Measurements from ENCODE around the gene WBP2.
"Not testable (repeated sequence)": the region's sequence is repeated elsewhere in the genome, so short reads cannot be mapped to it uniquely, and the experiment has no call there.

WBP2 gene

GRCh38 chr17:75865404-75866188 lies 10.5 kb upstream of the WBP2 start:
- DNase-seq = not testable (repeated sequence)

- not testable (repeated sequence) for DNase-seq
Observed at GRCh38 chr17:75864887-75865286, 9.8 kb upstream of the WBP2 start.

- no peak for DNase-seq
Observed at GRCh38 chr17:75864448-75864871, 9.3 kb upstream of the WBP2 start.

GRCh38 chr17:75861927-75862317 lies 6.8 kb upstream of the WBP2 start:
- DNase-seq = no peak

GRCh38 chr17:75859358-75859757 lies 4.2 kb upstream of the WBP2 start:
- DNase-seq = not testable (repeated sequence)

- DNase-seq = no peak
Observed at GRCh38 chr17:75856062-75856756, 1.1 kb upstream of the WBP2 start.

- DNase-seq = no peak
Observed at GRCh38 chr17:75854881-75855309, 240 bp downstream of the WBP2 start.

GRCh38 chr17:75854101-75854748 lies 910 bp downstream of the WBP2 start:
- DNase-seq = no peak

GRCh38 chr17:75853433-75853832 lies 1.7 kb downstream of the WBP2 start:
- no peak for DNase-seq

- not testable (repeated sequence) for DNase-seq
Observed at GRCh38 chr17:75851693-75851991, 3.5 kb downstream of the WBP2 start.

GRCh38 chr17:75850928-75851692 lies 4.0 kb downstream of the WBP2 start:
- no peak for DNase-seq

- no peak for DNase-seq
Observed at GRCh38 chr17:75849724-75850123, 5.4 kb downstream of the WBP2 start.

- no peak for DNase-seq
Observed at GRCh38 chr17:75849279-75849646, 5.9 kb downstream of the WBP2 start.

- no peak for DNase-seq
Observed at GRCh38 chr17:75848523-75849278, 6.4 kb downstream of the WBP2 start.

- no peak for DNase-seq
Observed at GRCh38 chr17:75847614-75848522, 7.3 kb downstream of the WBP2 start.

- DNase-seq = no peak
Observed at GRCh38 chr17:75846692-75847613, 8.2 kb downstream of the WBP2 start.

- no peak for DNase-seq
Observed at GRCh38 chr17:75845933-75846691, 9.0 kb downstream of the WBP2 start.

GRCh38 chr17:75845058-75845711 lies 9.9 kb downstream of the WBP2 start:
- DNase-seq = no peak

- DNase-seq = no peak
Observed at GRCh38 chr17:75844530-75845057, 10.5 kb downstream of the WBP2 start.

All from GOT3 (cell line).